Loucy (cell line): ENCODE data around the gene FEZF1.

Source experiments
- H2AFZ ChIP-seq: fragments of 200-600 bp; sonication (generic); 2 replicates; pipeline ENCODE4 v1.6.0; 2016; ENCODE audit warnings: antibody characterized with exemption, mild to moderate bottlenecking, low read length, moderate library complexity
- H3F3A ChIP-seq: fragments of 200-600 bp; 2 replicates; pipeline ENCODE4 v1.6.0; 2016; ENCODE audit warnings: antibody characterized with exemption, low read depth, mild to moderate bottlenecking
- H3K27me3 ChIP-seq: fragments of 200-600 bp; sonication (generic); 2 replicates; pipeline ENCODE4 v1.6.1; 2014; ENCODE audit warnings: low read length, mild to moderate bottlenecking; ENCODE audit not compliant: insufficient read depth, poor library complexity, severe bottlenecking
- H3K36me3 ChIP-seq: fragments of 200-600 bp; sonication (generic); 2 replicates; pipeline ENCODE4 v1.6.1; 2016; ENCODE audit warnings: low read length; ENCODE audit not compliant: insufficient read depth
- H3K4me1 ChIP-seq: fragments of 200-600 bp; sonication (generic); 2 replicates; pipeline ENCODE4 v1.5.1; 2014; ENCODE audit warnings: low read length, mild to moderate bottlenecking; ENCODE audit not compliant: insufficient read depth, poor library complexity, severe bottlenecking
- H3K4me2 ChIP-seq: fragments of 200-600 bp; sonication (generic); 2 replicates; pipeline ENCODE4 v1.6.0; 2014; ENCODE audit warnings: antibody characterized with exemption, low read length, low read depth, mild to moderate bottlenecking; ENCODE audit not compliant: poor library complexity, severe bottlenecking
- H3K4me3 ChIP-seq: fragments of 200-600 bp; sonication (generic); 2 replicates; pipeline ENCODE4 v1.5.1; 2014; ENCODE audit warnings: low read length, mild to moderate bottlenecking, mixed read lengths; ENCODE audit not compliant: poor library complexity, severe bottlenecking
- H3K79me2 ChIP-seq: fragments of 200-600 bp; sonication (generic); 2 replicates; pipeline ENCODE4 v1.6.1; 2014; ENCODE audit warnings: low read length; ENCODE audit not compliant: insufficient read depth
- H3K9ac ChIP-seq: fragments of 200-600 bp; sonication (generic); 2 replicates; pipeline ENCODE4 v1.6.0; 2014; ENCODE audit warnings: mild to moderate bottlenecking, low read depth, low read length, moderate library complexity; ENCODE audit not compliant: poor library complexity, severe bottlenecking
- H3K9me2 ChIP-seq: fragments of 200-600 bp; sonication (generic); replicated peaks from 2 replicates; pipeline ENCODE4 v1.6.1; 2016; ENCODE audit warnings: low read depth, low read length, mixed read lengths
- H3K9me3 ChIP-seq: fragments of 200-600 bp; sonication (generic); 2 replicates; pipeline ENCODE4 v1.6.1; 2014; ENCODE audit warnings: mild to moderate bottlenecking, antibody characterized with exemption, low read length, low read depth; ENCODE audit not compliant: insufficient read depth
- H4K20me1 ChIP-seq: fragments of 200-600 bp; sonication (generic); 2 replicates; pipeline ENCODE4 v1.6.0; 2014; ENCODE audit warnings: antibody characterized with exemption, low read length, mild to moderate bottlenecking; ENCODE audit not compliant: insufficient read depth, poor library complexity, severe bottlenecking
- EZH2phosphoT487 ChIP-seq: fragments of 200-600 bp; IDR thresholded peaks from 2 replicates; pipeline ENCODE4 v1.6.1; 2018; ENCODE audit warnings: antibody characterized with exemption, mild to moderate bottlenecking, moderate library complexity, borderline replicate concordance
- TF ChIP-seq, protein P1 (sequence below): fragments of 200-600 bp; sonication (generic); conservative IDR thresholded peaks from 2 replicates; pipeline ENCODE4 v1.5.1; 2014; ENCODE audit warnings: mild to moderate bottlenecking, antibody characterized with exemption, low read length

FEZF1 gene

DNA sequence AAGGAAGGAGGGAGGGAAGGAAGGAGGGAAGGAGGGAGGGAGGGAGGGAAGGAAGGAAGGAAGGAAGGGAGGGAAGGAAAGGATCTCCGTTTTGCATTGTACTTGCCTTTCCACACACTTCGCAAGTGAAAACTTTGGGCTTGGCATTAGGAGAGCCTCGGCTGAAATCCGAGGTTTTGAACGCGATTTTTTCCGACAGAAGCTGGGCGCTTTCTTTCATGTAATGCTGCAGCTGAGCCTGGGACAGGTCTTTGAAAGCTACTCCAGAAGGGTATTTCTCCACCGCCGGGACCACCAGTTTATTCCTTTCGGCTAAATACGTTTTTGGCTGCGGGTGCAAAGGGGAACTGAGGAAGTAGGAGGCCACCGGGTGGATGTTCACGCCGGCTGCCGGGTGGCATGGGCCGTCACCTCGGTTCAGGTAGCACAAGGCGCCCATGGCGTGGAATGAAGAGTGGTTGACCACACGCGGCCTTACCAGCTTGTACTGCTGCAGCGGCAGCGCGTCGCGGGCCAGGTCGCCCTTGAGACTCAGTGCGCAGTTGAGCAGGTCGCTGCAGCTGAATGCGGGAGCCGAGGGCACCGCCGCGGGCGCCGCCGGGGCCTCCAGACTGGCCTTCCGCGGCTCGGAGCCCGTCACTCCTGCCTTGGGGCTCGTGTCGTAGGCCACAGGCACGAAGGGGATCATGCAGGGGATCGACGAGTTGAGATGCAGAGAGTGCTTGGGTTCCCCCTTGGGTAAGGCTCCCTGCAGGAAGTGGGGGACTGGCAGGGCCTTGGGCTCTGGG lies 825 bp downstream of the FEZF1 start:
- no peaks in the 10 kb centered on the region for H3K79me2 ChIP-seq
- no peak for TF ChIP-seq EZH2phosphoT487
- TF ChIP-seq, protein P1, sequence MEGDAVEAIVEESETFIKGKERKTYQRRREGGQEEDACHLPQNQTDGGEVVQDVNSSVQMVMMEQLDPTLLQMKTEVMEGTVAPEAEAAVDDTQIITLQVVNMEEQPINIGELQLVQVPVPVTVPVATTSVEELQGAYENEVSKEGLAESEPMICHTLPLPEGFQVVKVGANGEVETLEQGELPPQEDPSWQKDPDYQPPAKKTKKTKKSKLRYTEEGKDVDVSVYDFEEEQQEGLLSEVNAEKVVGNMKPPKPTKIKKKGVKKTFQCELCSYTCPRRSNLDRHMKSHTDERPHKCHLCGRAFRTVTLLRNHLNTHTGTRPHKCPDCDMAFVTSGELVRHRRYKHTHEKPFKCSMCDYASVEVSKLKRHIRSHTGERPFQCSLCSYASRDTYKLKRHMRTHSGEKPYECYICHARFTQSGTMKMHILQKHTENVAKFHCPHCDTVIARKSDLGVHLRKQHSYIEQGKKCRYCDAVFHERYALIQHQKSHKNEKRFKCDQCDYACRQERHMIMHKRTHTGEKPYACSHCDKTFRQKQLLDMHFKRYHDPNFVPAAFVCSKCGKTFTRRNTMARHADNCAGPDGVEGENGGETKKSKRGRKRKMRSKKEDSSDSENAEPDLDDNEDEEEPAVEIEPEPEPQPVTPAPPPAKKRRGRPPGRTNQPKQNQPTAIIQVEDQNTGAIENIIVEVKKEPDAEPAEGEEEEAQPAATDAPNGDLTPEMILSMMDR = no peak
- H3K4me2 ChIP-seq = no peak overlapping the region
- no peaks in the 10 kb centered on the region for H3K9me3 ChIP-seq
- no peaks in the 10 kb centered on the region for H4K20me1 ChIP-seq
- no peak overlapping the region for H3K4me3 ChIP-seq
- H2AFZ ChIP-seq = no peak overlapping the region
- H3K4me1 ChIP-seq = no peaks in the 10 kb centered on the region
- no peaks in the 10 kb centered on the region for H3K36me3 ChIP-seq
- no peak overlapping the region for H3K9ac ChIP-seq
- H3F3A ChIP-seq = no peaks in the 10 kb centered on the region
- H3K9me2 ChIP-seq = no peaks in the 10 kb centered on the region
- no peaks in the 10 kb centered on the region for H3K27me3 ChIP-seq

DNA sequence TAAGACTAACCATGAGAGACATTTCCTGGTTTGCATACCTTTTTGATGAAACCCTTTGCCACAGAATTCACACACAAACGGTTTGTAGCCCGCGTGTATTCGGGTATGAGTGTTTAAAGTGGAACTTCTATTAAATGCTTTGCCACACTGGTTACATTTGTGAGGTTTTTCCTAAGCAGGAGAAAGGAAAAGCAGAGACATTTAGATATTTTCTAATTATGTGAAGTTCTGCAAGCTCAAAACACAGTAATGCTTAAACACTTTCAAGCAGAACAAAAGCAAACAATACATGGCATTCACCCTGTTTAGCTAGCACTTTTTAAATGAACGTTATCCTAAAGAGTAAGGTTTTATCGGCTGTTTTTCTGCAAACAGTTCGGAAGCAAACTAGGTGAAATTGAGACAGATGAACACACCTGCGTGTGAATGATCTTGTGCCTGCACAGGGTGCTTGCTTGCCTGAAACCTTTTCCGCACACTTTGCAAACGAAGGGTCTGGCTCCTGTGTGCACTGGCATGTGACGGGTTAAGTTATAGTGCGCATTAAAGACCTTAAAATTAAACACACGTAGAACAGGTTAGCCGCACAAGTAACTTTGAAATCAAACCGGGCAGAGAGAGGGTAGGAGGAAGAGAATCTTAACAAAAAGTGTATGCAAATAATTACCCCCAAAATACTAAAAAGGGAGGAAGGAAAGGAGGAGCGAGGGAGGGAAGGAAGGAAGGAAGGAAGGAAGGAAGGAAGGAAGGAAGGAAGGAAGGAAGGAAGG lies 1.6 kb downstream of the FEZF1 start:
- H3K36me3 ChIP-seq = no peaks in the 10 kb centered on the region
- no peak for TF ChIP-seq EZH2phosphoT487
- TF ChIP-seq, protein P1 = no peak
- H3K79me2 ChIP-seq = no peaks in the 10 kb centered on the region
- H3K9me2 ChIP-seq = no peaks in the 10 kb centered on the region
- H3K9ac ChIP-seq = no peak overlapping the region
- H3K4me1 ChIP-seq = no peaks in the 10 kb centered on the region
- no peaks in the 10 kb centered on the region for H3K9me3 ChIP-seq
- no peak overlapping the region for H3K4me3 ChIP-seq
- H3K4me2 ChIP-seq = no peak overlapping the region
- H3K27me3 ChIP-seq = no peaks in the 10 kb centered on the region
- no peaks in the 10 kb centered on the region for H3F3A ChIP-seq
- H2AFZ ChIP-seq = no peak overlapping the region
- no peaks in the 10 kb centered on the region for H4K20me1 ChIP-seq

DNA sequence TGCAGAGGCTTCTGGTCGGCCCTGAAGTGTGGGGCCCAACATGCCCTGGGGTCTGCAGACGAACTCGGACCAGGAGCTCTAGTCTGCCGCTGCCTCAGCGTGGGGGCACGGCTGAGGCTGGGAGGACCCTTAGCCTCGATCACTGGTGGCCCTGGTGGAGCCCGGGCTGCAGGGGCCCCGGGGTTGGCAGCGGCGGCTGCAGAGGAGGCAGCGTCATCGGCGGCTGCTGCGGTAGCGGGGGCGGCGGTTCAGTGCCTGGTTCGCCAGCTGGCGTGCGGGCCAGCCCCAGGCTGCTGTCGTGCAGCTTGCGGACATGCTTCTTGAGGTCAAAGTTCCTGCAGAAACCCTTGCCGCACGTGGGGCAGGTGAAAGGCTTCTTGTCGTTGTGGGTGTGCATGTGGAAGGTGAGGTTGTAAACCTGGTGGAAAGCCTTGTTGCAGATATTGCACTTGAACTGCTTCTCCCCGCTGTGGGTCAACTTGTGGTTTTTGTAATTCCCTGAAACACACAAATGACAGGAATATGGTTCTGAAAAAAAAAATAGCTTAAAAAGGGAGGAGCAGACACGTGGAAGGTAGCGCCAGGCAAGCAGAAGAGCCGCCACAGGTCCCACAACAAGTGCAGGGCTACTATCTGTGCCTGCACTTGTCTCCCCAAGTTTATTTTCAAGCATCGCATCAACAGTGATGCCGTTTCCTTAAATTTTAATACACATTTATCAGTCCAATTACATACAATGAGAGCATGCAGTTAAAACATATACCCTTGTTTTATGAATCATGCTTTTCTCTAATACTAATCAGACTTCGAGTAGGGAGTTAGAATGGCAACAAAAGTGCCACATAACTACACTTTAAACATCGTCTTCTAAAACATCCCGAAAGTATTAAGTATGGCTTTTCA lies 2.4 kb downstream of the FEZF1 start:
- no peaks in the 10 kb centered on the region for H3K27me3 ChIP-seq
- no peaks in the 10 kb centered on the region for H3K9me2 ChIP-seq
- H2AFZ ChIP-seq = no peak overlapping the region
- H3K4me2 ChIP-seq = no peak overlapping the region
- H3K9ac ChIP-seq = no peak overlapping the region
- H3K36me3 ChIP-seq = no peaks in the 10 kb centered on the region
- H4K20me1 ChIP-seq = no peaks in the 10 kb centered on the region
- no peaks in the 10 kb centered on the region for H3K79me2 ChIP-seq
- no peak overlapping the region for H3K4me3 ChIP-seq
- no peaks in the 10 kb centered on the region for H3K4me1 ChIP-seq
- no peaks in the 10 kb centered on the region for H3K9me3 ChIP-seq
- TF ChIP-seq EZH2phosphoT487 = no peak
- H3F3A ChIP-seq = no peaks in the 10 kb centered on the region
